Activated CD4-positive, alpha-beta memory T cell treated with anti-CD3 and anti-CD28 coated beads for 36 hours (primary cell): ENCODE results near the gene LPCAT1. TPM values are rescaled to one million over a fixed set of nuclear protein-coding genes. Genes with fewer than 3 reads are reported as not detected.

Experiments used
- CTCF ChIA-PET: fragments of 350-600 bp; sonication (Branson Sonifier 250); formaldehyde crosslinking; loops from one replicate; lab custom pipeline; 2021; ENCODE audit warnings: antibody characterized with exemption, inconsistent platforms; lab: Charles Lee
- POLR2A ChIA-PET: fragments of 350-600 bp; sonication (Branson Sonifier 250); formaldehyde crosslinking; loops from one replicate; lab custom pipeline; 2021; ENCODE audit warnings: antibody characterized with exemption; lab: Charles Lee
- DNase-seq: peaks from one replicate; pipeline ENCODE4 v3.0.0-alpha.2; 2020
- H3K27ac Mint-ChIP-seq: one replicate; pipeline ENCODE4 v1.8.0; 2021; ENCODE audit warnings: mixed read lengths
- H3K27me3 Mint-ChIP-seq: one replicate; pipeline ENCODE4 v1.8.0; 2021; ENCODE audit warnings: mixed read lengths
- H3K36me3 Mint-ChIP-seq: one replicate; pipeline ENCODE4 v1.8.0; 2021; ENCODE audit warnings: mixed read lengths
- H3K4me1 Mint-ChIP-seq: one replicate; pipeline ENCODE4 v1.8.0; 2021; ENCODE audit warnings: low read depth, mixed read lengths
- H3K4me3 Mint-ChIP-seq: one replicate; pipeline ENCODE4 v1.8.0; 2021; ENCODE audit warnings: mild to moderate bottlenecking, mixed read lengths
- H3K9me3 Mint-ChIP-seq: one replicate; pipeline ENCODE4 v1.8.0; 2021; ENCODE audit warnings: mixed read lengths
- intact Hi-C: fragments of 100-400 bp; cut with micrococcal nuclease; formaldehyde crosslinking; loops from one replicate; pipeline ENCODE4 v1.15.1; 2023
- total RNA-seq, 2 experiments: library from RNA; stranded (reverse); gene quantifications; one replicate each; pipeline ENCODE4 v1.2.3, GENCODE V29; 2021

Gene LPCAT1
- total RNA-seq, 2 experiments from 2014 or later: 48.4 to 51.4 TPM

- H3K27me3 Mint-ChIP-seq: peaks cover 46% of the 10 kb centered on the region
- H3K27ac Mint-ChIP-seq: no peak overlapping the region
- H3K36me3 Mint-ChIP-seq: no peaks in the 10 kb centered on the region
- ChIA-PET POLR2A (no interaction called here), CTCF (no interaction called here)
- intact Hi-C loops: no loop called here
- peaks cover 7% of the 10 kb centered on the region for H3K4me1 Mint-ChIP-seq
- no peak for DNase-seq
- no peaks in the 10 kb centered on the region for H3K9me3 Mint-ChIP-seq
- H3K4me3 Mint-ChIP-seq: no peak overlapping the region
These were observed 75.9 kb downstream of the LPCAT1 start for GRCh38 chr5:1447671-1448361.

- DNase-seq: no peak
- ChIA-PET POLR2A (no interaction called here), CTCF (no interaction called here)
- H3K27ac Mint-ChIP-seq: no peak overlapping the region
- peaks cover 7% of the 10 kb centered on the region for H3K4me1 Mint-ChIP-seq
- H3K27me3 Mint-ChIP-seq: peaks cover 49% of the 10 kb centered on the region
- intact Hi-C loops: no loop called here
- H3K9me3 Mint-ChIP-seq: no peaks in the 10 kb centered on the region
- no peak overlapping the region for H3K4me3 Mint-ChIP-seq
- no peaks in the 10 kb centered on the region for H3K36me3 Mint-ChIP-seq
These were observed 77.0 kb downstream of the LPCAT1 start for GRCh38 chr5:1446602-1447343.

- H3K36me3 Mint-ChIP-seq: no peaks in the 10 kb centered on the region
- no peak overlapping the region for H3K27ac Mint-ChIP-seq
- ChIA-PET CTCF (no interaction called here), POLR2A (no interaction called here)
- peaks cover 46% of the 10 kb centered on the region for H3K27me3 Mint-ChIP-seq
- DNase-seq: no peak
- no peak overlapping the region for H3K4me3 Mint-ChIP-seq
- intact Hi-C loops: no loop called here
- H3K4me1 Mint-ChIP-seq: peaks cover 7% of the 10 kb centered on the region
- no peaks in the 10 kb centered on the region for H3K9me3 Mint-ChIP-seq
These were observed 77.8 kb downstream of the LPCAT1 start for GRCh38 chr5:1445689-1446601.

GRCh38 chr5:1445313-1445688 lies 78.5 kb downstream of the LPCAT1 start, which contains the start of gene SLC6A3:
Gene SLC6A3 (minus strand): TSS chr5:1445440. CDS start chr5:1443197, 2,243 bp downstream.
- DNase-seq: no peak
- H3K27ac Mint-ChIP-seq: no peak within 1 kb of the TSS
- CTCF ChIA-PET: no interaction called here
- H3K4me1 Mint-ChIP-seq: peaks cover 7% of the 10 kb centered on the region
- POLR2A ChIA-PET: no interaction called here
- H3K9me3 Mint-ChIP-seq: peaks cover 3% of the 10 kb centered on the region
- H3K36me3 Mint-ChIP-seq: no peaks in the 10 kb centered on the region
- no peak within 1 kb of the TSS for H3K4me3 Mint-ChIP-seq
- peaks cover 44% of the 10 kb centered on the region for H3K27me3 Mint-ChIP-seq
- intact Hi-C loops: no loop called here

GRCh38 chr5:1444361-1445189 lies 79.2 kb downstream of the LPCAT1 start:
- Mint-ChIP-seq H3K4me3 (no peak overlapping the region), H3K36me3 (no peaks in the 10 kb centered on the region), H3K4me1 (peaks cover 7% of the 10 kb centered on the region), H3K27me3 (peaks cover 49% of the 10 kb centered on the region), H3K9me3 (peaks cover 7% of the 10 kb centered on the region), H3K27ac (no peak overlapping the region)
- intact Hi-C loops: no loop called here
- POLR2A ChIA-PET: no interaction called here
- CTCF ChIA-PET: no interaction called here
- no peak for DNase-seq

DNA sequence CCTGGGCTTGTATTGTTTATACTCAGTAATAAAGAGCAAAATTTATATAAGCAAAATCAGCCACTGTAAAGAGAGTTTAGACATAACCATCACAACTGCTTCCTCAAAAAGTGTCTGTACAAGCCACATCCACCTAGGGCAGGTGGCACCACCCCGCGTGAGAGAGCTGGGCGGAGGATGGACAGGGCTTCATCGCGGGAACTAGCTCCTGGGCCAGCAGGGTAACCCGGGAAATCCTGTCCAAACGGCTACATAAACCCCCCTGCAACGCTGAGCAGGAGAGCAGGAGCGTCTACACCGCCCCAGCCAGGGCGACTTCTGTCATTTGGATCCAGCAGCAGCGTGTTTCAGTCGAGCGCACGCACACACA lies 79.8 kb downstream of the LPCAT1 start:
- no peak overlapping the region for H3K4me3 Mint-ChIP-seq

DNA sequence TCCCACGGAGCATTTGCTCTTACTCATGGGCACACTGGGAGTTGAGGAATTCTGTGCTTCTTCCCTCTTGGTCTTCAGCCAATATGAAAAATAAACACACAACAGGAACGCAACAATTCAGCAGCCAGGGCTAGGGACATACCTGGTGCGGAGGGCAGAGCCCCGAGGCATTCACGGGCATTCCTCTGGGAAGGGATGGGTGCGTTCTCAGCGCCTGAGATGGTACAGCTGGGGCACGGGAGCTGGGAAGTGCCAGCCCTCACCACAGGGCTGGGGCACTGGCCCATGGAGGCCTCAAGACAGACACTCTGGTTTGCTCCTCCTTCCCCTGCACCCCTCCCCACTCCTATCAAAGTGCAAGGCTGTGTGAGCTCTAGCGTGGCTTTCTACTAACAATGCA lies 80.6 kb downstream of the LPCAT1 start:
- ChIA-PET POLR2A (no interaction called here), CTCF (no interaction called here)
- intact Hi-C loops: no loop called here
- peaks cover 7% of the 10 kb centered on the region for H3K9me3 Mint-ChIP-seq
- H3K4me1 Mint-ChIP-seq: peaks cover 7% of the 10 kb centered on the region
- no peak overlapping the region for H3K27ac Mint-ChIP-seq
- DNase-seq: no peak
- H3K27me3 Mint-ChIP-seq: peaks cover 46% of the 10 kb centered on the region
- H3K36me3 Mint-ChIP-seq: no peaks in the 10 kb centered on the region
- no peak overlapping the region for H3K4me3 Mint-ChIP-seq

More for the DNA sequence above, 79.8 kb downstream of the LPCAT1 start:
- ChIA-PET CTCF (no interaction called here), POLR2A (no interaction called here)
- peaks cover 7% of the 10 kb centered on the region for H3K9me3 Mint-ChIP-seq
- no peaks in the 10 kb centered on the region for H3K36me3 Mint-ChIP-seq
- intact Hi-C loops: no loop called here
- H3K27me3 Mint-ChIP-seq: peaks cover 48% of the 10 kb centered on the region
- peaks cover 7% of the 10 kb centered on the region for H3K4me1 Mint-ChIP-seq
- DNase-seq: no peak
- no peak overlapping the region for H3K27ac Mint-ChIP-seq

- peaks cover 7% of the 10 kb centered on the region for H3K9me3 Mint-ChIP-seq
- peaks cover 43% of the 10 kb centered on the region for H3K27me3 Mint-ChIP-seq
- H3K4me1 Mint-ChIP-seq: peaks cover 7% of the 10 kb centered on the region
- intact Hi-C loops: no loop called here
- no peaks in the 10 kb centered on the region for H3K36me3 Mint-ChIP-seq
- ChIA-PET POLR2A (no interaction called here), CTCF (interaction anchor here (0.9 kb wide), 1 partner anchor 202 kb away, joined by 4 read pairs; no protein-coding TSS in a partner anchor)
- no peak overlapping the region for H3K4me3 Mint-ChIP-seq
- no peak for DNase-seq
- H3K27ac Mint-ChIP-seq: no peak overlapping the region
These were observed 81.3 kb downstream of the LPCAT1 start for GRCh38 chr5:1442222-1443145.

DNA sequence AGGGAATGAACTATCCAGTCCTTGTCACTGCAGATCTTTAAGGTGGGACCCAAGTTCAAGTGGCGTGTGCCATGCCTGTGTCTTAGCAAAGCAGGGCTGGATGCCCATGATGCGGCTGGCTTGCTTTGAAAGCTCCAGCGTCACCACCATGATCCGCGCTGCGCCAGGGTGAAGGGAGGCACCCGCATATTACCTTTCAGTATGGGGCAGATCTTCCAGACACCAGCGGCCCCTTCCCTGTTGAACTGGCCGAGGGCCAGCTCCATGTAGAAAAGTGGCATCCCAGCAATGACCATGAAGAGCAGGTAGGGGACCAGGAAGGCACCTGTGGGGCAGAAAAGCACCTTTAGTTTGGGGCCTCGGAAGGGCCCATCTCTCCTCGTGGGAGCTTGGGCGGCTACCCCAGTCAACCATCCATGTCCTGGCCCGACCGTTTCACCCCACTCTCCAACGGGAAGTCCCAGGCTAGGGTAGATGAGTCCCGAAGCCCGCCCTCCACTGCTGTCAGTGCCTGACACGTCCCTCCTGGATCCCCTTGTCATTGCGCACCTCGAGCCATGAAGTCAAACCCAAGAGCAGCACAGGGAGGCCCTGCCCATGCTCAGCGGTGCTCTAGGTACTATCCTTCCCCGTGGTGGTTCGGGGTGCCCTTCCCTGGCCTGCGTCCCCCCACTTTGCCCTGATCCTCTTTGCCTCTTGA lies 82.4 kb downstream of the LPCAT1 start:
- POLR2A ChIA-PET: no interaction called here
- DNase-seq: no peak
- H3K27ac Mint-ChIP-seq: no peak overlapping the region
- no peaks in the 10 kb centered on the region for H3K36me3 Mint-ChIP-seq
- intact Hi-C loops: no loop called here
- peaks cover 7% of the 10 kb centered on the region for H3K9me3 Mint-ChIP-seq
- H3K4me1 Mint-ChIP-seq: peaks cover 5% of the 10 kb centered on the region
- H3K27me3 Mint-ChIP-seq: peaks cover 32% of the 10 kb centered on the region
- CTCF ChIA-PET: no interaction called here
- no peak overlapping the region for H3K4me3 Mint-ChIP-seq

- H3K4me1 Mint-ChIP-seq: peaks cover 5% of the 10 kb centered on the region
- intact Hi-C loops: no loop called here
- ChIA-PET CTCF (no interaction called here), POLR2A (no interaction called here)
- no peak overlapping the region for H3K27ac Mint-ChIP-seq
- no peak overlapping the region for H3K4me3 Mint-ChIP-seq
- no peaks in the 10 kb centered on the region for H3K36me3 Mint-ChIP-seq
- H3K9me3 Mint-ChIP-seq: peaks cover 7% of the 10 kb centered on the region
- DNase-seq: no peak
- H3K27me3 Mint-ChIP-seq: peaks cover 31% of the 10 kb centered on the region
These were observed 83.7 kb downstream of the LPCAT1 start for GRCh38 chr5:1440098-1440493.
